Lung (tissue), 12 donors: Measurements from ENCODE around the gene IGFBP7. TPM values are rescaled to one million over a fixed set of nuclear protein-coding genes. Genes with fewer than 3 reads are reported as not detected.
A peak's percentile ranks its signal among the peaks of the same experiment; 100 is the strongest.

Experiments used
- ATAC-seq: fragments of 200-7000 bp; cut with Tn5 transposase; one replicate; pipeline ENCODE4 v1.9.1; 2020; ENCODE audit warnings: moderate number of reproducible peaks; ENCODE audit not compliant: insufficient read depth, low FRiP score
- DNase-seq, 3 donors: peaks; one replicate each; pipeline ENCODE4 v3.0.0-alpha.2; 2013 to 2017
- H3K27ac ChIP-seq, 2 donors: one replicate each; pipeline ENCODE4 v1.5.1; 2013; ENCODE audit warnings: mild to moderate bottlenecking in 2 of 2, moderate library complexity in 2 of 2, control low read depth in 1 of 2, inconsistent platforms in 1 of 2, low read depth in 1 of 2, low read length in 1 of 2
- H3K27me3 ChIP-seq, 3 donors: one replicate each; pipeline ENCODE4 v1.5.1; 2013; ENCODE audit warnings: low read length in 2 of 3; ENCODE audit not compliant: control insufficient read depth in 3 of 3, insufficient read depth in 3 of 3
- H3K36me3 ChIP-seq, 4 donors: one replicate each; pipeline ENCODE4 v1.5.1; 2013; ENCODE audit warnings: low read length in 4 of 4, mild to moderate bottlenecking in 1 of 4, moderate library complexity in 1 of 4; ENCODE audit not compliant: control insufficient read depth in 4 of 4, insufficient read depth in 4 of 4
- H3K4me1 ChIP-seq, 5 donors: one replicate each; pipeline ENCODE4 v1.5.1; 2013; ENCODE audit warnings: low read length in 5 of 5, mild to moderate bottlenecking in 2 of 5, moderate library complexity in 1 of 5; ENCODE audit not compliant: control insufficient read depth in 5 of 5, insufficient read depth in 5 of 5
- H3K4me3 ChIP-seq: one replicate; pipeline ENCODE4 v1.5.1; 2013; ENCODE audit warnings: mild to moderate bottlenecking, control low read depth, moderate library complexity
- H3K9ac ChIP-seq, 2 donors: one replicate each; pipeline ENCODE4 v1.5.1; 2013; ENCODE audit warnings: low read length in 2 of 2, control low read depth in 1 of 2; ENCODE audit not compliant: insufficient read depth in 1 of 2
- H3K9me3 ChIP-seq, 4 donors: one replicate each; pipeline ENCODE4 v1.5.1; 2013; ENCODE audit warnings: low read length in 3 of 4, mild to moderate bottlenecking in 1 of 4, moderate library complexity in 1 of 4; ENCODE audit not compliant: control insufficient read depth in 4 of 4, insufficient read depth in 3 of 4
- WGBS, 2 donors: extraction: QIAGEN DNeasy Blood & Tissue Kit; methylation state at CpG; one replicate each; pipeline ENCODE4 v1.1.7; 2013; 5-methylcytosine and 5-hydroxymethylcytosine counted together
- polyA plus RNA-seq, 2 donors: library from polyadenylated mRNA; stranded (reverse); fragments of 200-250 nt; gene quantifications; one replicate each; pipeline ENCODE4 v1.2.1, GENCODE V29; 2013
- total RNA-seq, 2 donors: library from RNA; depleted of rRNA in 1 of 2; stranded (reverse); fragments of >200 nt in 1 of 2; gene quantifications; one replicate each; pipeline ENCODE4 v1.2.1, GENCODE V29; 2014 to 2021
- TF ChIP-seq, protein P1 (sequence below): IDR thresholded peaks from 2 replicates; pipeline ENCODE4 v1.5.1; 2012; ENCODE audit warnings: mild to moderate bottlenecking; ENCODE audit errors: control extremely low read depth, extremely low read depth
- donor health status: control.
- donor health status: control.
- donor health status: Bipolar disorder and iron deficiency.
- donor health status: healthy.
- donor health status: DM: yes; HTN: yes; CAD: no.

IGFBP7 gene
- total and polyA plus RNA-seq, 4 donors = 212 to 517 (median 399) TPM

DNA sequence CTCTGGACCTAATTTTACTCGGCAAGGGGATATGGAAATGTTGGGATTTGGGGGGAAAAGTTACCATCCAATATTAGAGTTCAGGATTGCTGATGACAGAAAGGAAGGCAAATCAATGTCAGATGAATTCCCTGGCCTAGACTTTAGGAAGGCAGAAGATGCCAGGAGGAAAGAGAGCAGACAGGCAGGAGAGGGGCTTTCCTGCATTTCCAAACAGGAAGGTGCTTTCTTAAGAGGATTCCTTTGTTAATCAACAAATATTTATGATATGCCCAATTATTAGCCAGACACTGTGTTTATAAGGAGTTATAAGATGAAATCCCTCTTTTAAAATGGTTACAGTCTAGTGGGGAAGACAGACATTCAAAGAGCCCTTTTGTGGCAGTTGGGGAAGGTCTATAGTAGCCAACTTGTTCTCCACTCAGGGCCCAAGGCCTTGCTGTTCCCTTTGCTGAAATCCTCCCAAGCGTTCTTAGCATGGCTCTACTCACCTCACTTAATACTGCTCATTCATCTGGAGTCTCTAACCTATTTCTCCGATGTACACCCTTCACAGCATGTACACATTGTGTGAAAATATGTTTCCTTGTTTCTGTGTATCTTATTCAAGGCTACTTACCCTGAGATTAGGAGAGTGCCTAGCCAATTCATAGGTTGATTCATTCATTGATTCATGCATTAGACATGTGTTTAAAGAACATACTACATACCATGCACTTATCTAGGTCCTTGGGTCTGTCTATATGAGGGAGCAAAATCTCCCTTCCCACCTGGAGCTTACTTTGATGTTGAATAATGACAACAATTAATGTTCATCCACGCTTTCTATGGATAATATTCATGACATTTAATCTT lies 5.3 kb downstream of the IGFBP7 start:
- H3K36me3 ChIP-seq = no peaks in the 10 kb centered on the region
- peaks cover 2 to 41% (median 18%) of the 10 kb centered on the region in 5 donors for H3K4me1 ChIP-seq
- H3K27ac ChIP-seq = peak overlapping the region in 1 of 2 donors; percentile 84
- peak overlapping the region in 1 of 2 donors; percentile 13 for H3K9ac ChIP-seq
- no peak for DNase-seq
- H3K9me3 ChIP-seq = no peaks in the 10 kb centered on the region
- ATAC-seq = no peak
- no peaks in the 10 kb centered on the region for H3K27me3 ChIP-seq
- 72 to 89% methylated on average over 4 of the region's 4 CpGs for WGBS, 2 donors
- TF ChIP-seq, protein P1, sequence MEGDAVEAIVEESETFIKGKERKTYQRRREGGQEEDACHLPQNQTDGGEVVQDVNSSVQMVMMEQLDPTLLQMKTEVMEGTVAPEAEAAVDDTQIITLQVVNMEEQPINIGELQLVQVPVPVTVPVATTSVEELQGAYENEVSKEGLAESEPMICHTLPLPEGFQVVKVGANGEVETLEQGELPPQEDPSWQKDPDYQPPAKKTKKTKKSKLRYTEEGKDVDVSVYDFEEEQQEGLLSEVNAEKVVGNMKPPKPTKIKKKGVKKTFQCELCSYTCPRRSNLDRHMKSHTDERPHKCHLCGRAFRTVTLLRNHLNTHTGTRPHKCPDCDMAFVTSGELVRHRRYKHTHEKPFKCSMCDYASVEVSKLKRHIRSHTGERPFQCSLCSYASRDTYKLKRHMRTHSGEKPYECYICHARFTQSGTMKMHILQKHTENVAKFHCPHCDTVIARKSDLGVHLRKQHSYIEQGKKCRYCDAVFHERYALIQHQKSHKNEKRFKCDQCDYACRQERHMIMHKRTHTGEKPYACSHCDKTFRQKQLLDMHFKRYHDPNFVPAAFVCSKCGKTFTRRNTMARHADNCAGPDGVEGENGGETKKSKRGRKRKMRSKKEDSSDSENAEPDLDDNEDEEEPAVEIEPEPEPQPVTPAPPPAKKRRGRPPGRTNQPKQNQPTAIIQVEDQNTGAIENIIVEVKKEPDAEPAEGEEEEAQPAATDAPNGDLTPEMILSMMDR = no peak
- no peak overlapping the region for H3K4me3 ChIP-seq

DNA sequence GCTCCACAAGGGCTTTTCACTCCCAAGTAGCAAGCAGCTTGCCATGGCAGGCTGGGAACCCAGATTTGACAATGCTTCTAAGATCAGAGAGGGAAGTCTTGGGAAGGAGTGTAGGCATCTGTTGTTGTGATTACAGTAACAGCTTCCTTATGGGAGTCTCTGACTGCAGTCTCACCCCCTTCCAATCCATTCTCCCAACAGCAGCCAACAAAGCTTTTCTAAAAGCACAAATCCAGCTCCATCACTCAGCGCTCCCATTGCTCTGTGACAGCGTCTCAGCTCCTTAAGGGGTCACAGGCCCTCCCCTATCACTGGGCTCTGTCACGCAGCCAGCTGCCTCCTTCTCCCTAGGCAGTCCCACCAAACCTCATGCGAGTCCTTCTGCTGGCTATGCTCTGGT lies 7.1 kb downstream of the IGFBP7 start:
- H3K36me3 ChIP-seq = no peaks in the 10 kb centered on the region
- no peak overlapping the region for H3K9ac ChIP-seq
- H3K27me3 ChIP-seq = no peaks in the 10 kb centered on the region
- H3K9me3 ChIP-seq = no peaks in the 10 kb centered on the region
- 76 to 90% methylated on average over 4 of the region's 4 CpGs for WGBS, 2 donors
- TF ChIP-seq, protein P1 = no peak
- H3K27ac ChIP-seq = peak overlapping the region; percentile 79 to 97
- no peak overlapping the region for H3K4me3 ChIP-seq
- no peak for ATAC-seq
- peak; percentile 64 to 78 (median 78) for DNase-seq
- peaks cover 8 to 47% (median 34%) of the 10 kb centered on the region in 5 donors for H3K4me1 ChIP-seq

DNA sequence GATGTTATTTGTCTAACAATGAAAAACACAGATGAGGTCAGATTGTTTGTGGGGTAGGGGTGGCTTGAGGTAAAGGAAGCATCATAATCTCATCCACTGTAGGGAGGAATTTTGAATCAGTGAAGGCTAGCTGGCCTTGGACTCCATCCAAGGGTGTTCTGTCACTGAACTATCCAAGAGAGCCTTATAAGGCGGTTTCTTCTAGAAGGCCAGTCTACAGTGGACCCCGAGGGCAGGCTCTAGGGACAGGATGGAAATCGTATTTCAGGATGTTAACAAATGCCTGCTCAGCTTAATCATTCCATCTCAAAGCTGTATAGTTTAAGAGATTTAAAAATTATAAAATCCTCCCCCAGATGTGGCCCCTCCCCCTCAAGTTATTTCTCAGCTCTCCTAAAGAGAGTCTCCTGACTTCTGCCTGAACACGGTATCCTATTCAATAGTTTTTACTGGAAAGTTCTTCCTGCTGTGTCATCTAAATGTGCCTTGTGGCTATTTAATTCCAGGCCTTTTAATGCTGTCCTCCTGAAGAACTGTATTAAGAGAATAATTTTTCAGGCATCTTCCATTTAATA lies 8.0 kb downstream of the IGFBP7 start:
- DNase-seq = peak; percentile 78 to 87 (median 85)
- Histone ChIP-seq H3K4me1 (peaks cover 8 to 48% (median 34%) of the 10 kb centered on the region in 5 donors), H3K27ac (peak overlapping the region in 1 of 2 donors; percentile 97)

More for the DNA sequence above, 8.0 kb downstream of the IGFBP7 start:
- Histone ChIP-seq H3K27me3 (no peaks in the 10 kb centered on the region), H3K36me3 (no peaks in the 10 kb centered on the region), H3K4me3 (no peak overlapping the region), H3K9me3 (no peaks in the 10 kb centered on the region), H3K9ac (no peak overlapping the region)
- 51 to 53% methylated on average over 4 of the region's 4 CpGs for WGBS, 2 donors
- ATAC-seq = peak; percentile 42
- TF ChIP-seq, protein P1 = no peak
